H1 (cell line): ENCODE data around the gene SGCE. TPM values are rescaled to one million over a fixed set of nuclear protein-coding genes. Genes with fewer than 3 reads are reported as not detected.

Experiments
- CTCF ChIA-PET: fragments of 300-600 bp; sonication (Branson Sonifier 250); formaldehyde crosslinking; loops from one replicate; lab custom pipeline; 2021; ENCODE audit not compliant: partially characterized antibody; lab: Charles Lee
- POLR2A ChIA-PET: fragments of 300-600 bp; sonication (Branson Sonifier 250); formaldehyde crosslinking; loops from one replicate; lab custom pipeline; 2021; ENCODE audit warnings: inconsistent platforms; ENCODE audit not compliant: partially characterized antibody; lab: Charles Lee
- DNase-seq, 2 experiments: peaks; one replicate each; pipeline versions ENCODE4 v3.0.0 to v3.0.0-alpha.2; 2010 to 2022; ENCODE audit warnings: low spot score in 2 of 2, low read depth in 1 of 2, mixed read lengths in 1 of 2
- FAIRE-seq: peaks from 2 replicates; lab custom pipeline; 2011; peaks lifted over from hg19 to GRCh38; lab: Jason Lieb, UNC
- H2AFZ ChIP-seq: 2 replicates; pipeline ENCODE4 v1.8.1; 2012; ENCODE audit warnings: low read length, inconsistent platforms
- H2AK5ac ChIP-seq: 2 replicates; pipeline ENCODE4 v1.6.1; 2013; ENCODE audit warnings: low read depth, low read length
- H2BK120ac ChIP-seq: replicated peaks from 2 replicates; pipeline ENCODE3; 2013; ENCODE audit warnings: low read depth, low read length, inconsistent platforms
- H2BK12ac ChIP-seq: 2 replicates; pipeline ENCODE4 v1.6.1; 2013; ENCODE audit warnings: low read depth, low read length
- H2BK15ac ChIP-seq: 2 replicates; pipeline ENCODE4 v1.6.1; 2013; ENCODE audit warnings: low read length
- H2BK20ac ChIP-seq: 2 replicates; pipeline ENCODE4 v1.6.1; 2013; ENCODE audit warnings: low read length
- H2BK5ac ChIP-seq: 2 replicates; pipeline ENCODE4 v1.6.1; 2013; ENCODE audit warnings: low read depth, low read length
- H3K14ac ChIP-seq: 2 replicates; pipeline ENCODE4 v1.6.1; 2013; ENCODE audit warnings: inconsistent platforms; ENCODE audit not compliant: insufficient read length
- H3K18ac ChIP-seq: 2 replicates; pipeline ENCODE4 v1.6.1; 2013; ENCODE audit warnings: low read length; ENCODE audit errors: extremely low read depth
- H3K23ac ChIP-seq: 2 replicates; pipeline ENCODE4 v1.6.1; 2013; ENCODE audit warnings: inconsistent platforms; ENCODE audit not compliant: insufficient read length
- H3K23me2 ChIP-seq: 2 replicates; pipeline ENCODE4 v1.6.1; 2013; ENCODE audit warnings: low read depth, low read length
- H3K27ac ChIP-seq: 2 replicates; pipeline ENCODE4 v1.6.1; 2011; ENCODE audit warnings: low read depth, low read length, inconsistent platforms
- H3K27me3 ChIP-seq, 4 experiments: replicated peaks in 1 of 4; 1 replicate in 1 of 4; 2 replicates in 3 of 4; pipeline versions ENCODE4 v1.6.1 to v1.8.1; 2011 to 2013; ENCODE audit warnings: low read length in 3 of 4, mild to moderate bottlenecking in 3 of 4, inconsistent platforms in 2 of 4, mixed read lengths in 2 of 4, moderate library complexity in 1 of 4; ENCODE audit not compliant: control insufficient read depth in 3 of 4, insufficient read depth in 3 of 4; ENCODE audit errors: extremely low read depth in 1 of 4
- H3K36me3 ChIP-seq, 4 experiments: 2 replicates each; pipeline versions ENCODE4 v1.6.1 to v1.8.1; 2011 to 2013; ENCODE audit warnings: mild to moderate bottlenecking in 4 of 4, low read length in 3 of 4, moderate library complexity in 2 of 4, control low read depth in 1 of 4, inconsistent platforms in 1 of 4; ENCODE audit not compliant: insufficient read depth in 4 of 4, control insufficient read depth in 2 of 4
- H3K4ac ChIP-seq: replicated peaks from 2 replicates; pipeline ENCODE3; 2013; ENCODE audit warnings: low read length, low read depth, mixed read lengths, inconsistent platforms; ENCODE audit not compliant: insufficient read length
- H3K4me1 ChIP-seq, 4 experiments: replicated peaks in 1 of 4; 1 replicate in 1 of 4; 2 replicates in 3 of 4; pipeline versions ENCODE4 v1.6.1 to v1.8.1; 2011 to 2013; ENCODE audit warnings: low read length in 3 of 4, inconsistent platforms in 2 of 4, mixed read lengths in 1 of 4; ENCODE audit not compliant: insufficient read depth in 4 of 4, control insufficient read depth in 3 of 4
- H3K4me2 ChIP-seq, 2 experiments: 2 replicates each; pipeline versions ENCODE4 v1.6.1 to v1.8.1; 2011 to 2013; ENCODE audit warnings: low read depth in 2 of 2, low read length in 2 of 2, control low read depth in 1 of 2, inconsistent platforms in 1 of 2, mild to moderate bottlenecking in 1 of 2; ENCODE audit not compliant: insufficient read depth in 1 of 2
- H3K4me3 ChIP-seq, 4 experiments: fragments of 200-600, 300-600 bp in 1 of 4; sonication (generic), shearing (Covaris generic), sonication (Bioruptor Twin) in 1 of 4; 2 replicates each; pipeline versions ENCODE4 v1.5.1 to v1.8.1; 2011 to 2016; ENCODE audit warnings: low read length in 4 of 4, low read depth in 3 of 4, control low read depth in 2 of 4, inconsistent platforms in 2 of 4, mild to moderate bottlenecking in 2 of 4, mixed read lengths in 1 of 4, moderate library complexity in 1 of 4; ENCODE audit not compliant: insufficient read depth in 2 of 4; ENCODE audit errors: extremely low read depth in 1 of 4
- H3K56ac ChIP-seq: replicated peaks from 2 replicates; pipeline ENCODE3; 2013; ENCODE audit warnings: low read depth, mild to moderate bottlenecking, mixed read lengths, low read length, inconsistent platforms; ENCODE audit not compliant: insufficient read length
- H3K79me1 ChIP-seq: 2 replicates; pipeline ENCODE4 v1.6.1; 2013; ENCODE audit warnings: low read depth, low read length, control low read depth
- H3K79me2 ChIP-seq, 2 experiments: 2 replicates each; pipeline versions ENCODE4 v1.6.1 to v1.8.1; 2012 to 2013; ENCODE audit warnings: low read length in 2 of 2, mild to moderate bottlenecking in 2 of 2, inconsistent platforms in 1 of 2; ENCODE audit not compliant: insufficient read depth in 2 of 2, control insufficient read depth in 1 of 2
- H3K9ac ChIP-seq, 4 experiments: replicated peaks in 1 of 4; 1 replicate in 1 of 4; 2 replicates in 3 of 4; pipeline versions ENCODE4 v1.6.1 to v1.8.1; 2011 to 2013; ENCODE audit warnings: low read depth in 3 of 4, low read length in 3 of 4, control low read depth in 2 of 4, mild to moderate bottlenecking in 2 of 4, moderate library complexity in 2 of 4, inconsistent platforms in 1 of 4; ENCODE audit errors: extremely low read depth in 1 of 4
- H3K9me3 ChIP-seq, 2 experiments: 2 replicates each; pipeline versions ENCODE4 v1.6.1 to v1.8.1; 2012 to 2013; ENCODE audit warnings: mild to moderate bottlenecking in 2 of 2, moderate library complexity in 2 of 2, control low read depth in 1 of 2, inconsistent platforms in 1 of 2, low read depth in 1 of 2, low read length in 1 of 2, mixed read lengths in 1 of 2; ENCODE audit not compliant: insufficient read depth in 2 of 2
- H4K20me1 ChIP-seq, 2 experiments: replicated peaks in 1 of 2; 2 replicates each; pipeline versions ENCODE3 to v1.8.1; 2011 to 2013; ENCODE audit warnings: inconsistent platforms in 2 of 2, low read length in 2 of 2, mild to moderate bottlenecking in 1 of 2; ENCODE audit not compliant: insufficient read depth in 2 of 2, control insufficient read depth in 1 of 2
- H4K5ac ChIP-seq: 2 replicates; pipeline ENCODE4 v1.6.1; 2013; ENCODE audit warnings: low read length, low read depth, mixed read lengths, inconsistent platforms; ENCODE audit not compliant: insufficient read length
- H4K8ac ChIP-seq: 2 replicates; pipeline ENCODE4 v1.8.0; 2013; ENCODE audit warnings: mild to moderate bottlenecking, moderate library complexity, low read length, inconsistent platforms; ENCODE audit not compliant: insufficient read depth; ENCODE audit errors: extremely low read depth
- H4K91ac ChIP-seq: replicated peaks from 2 replicates; pipeline ENCODE3; 2013; ENCODE audit warnings: low read length, mixed read lengths, inconsistent platforms; ENCODE audit not compliant: insufficient read length
- SP1 ChIP-seq: IDR thresholded peaks from 2 replicates; pipeline ENCODE4 v1.6.1; 2011; ENCODE audit warnings: low read depth, low read length
- WGBS, 2 experiments: shearing (Covaris generic) in 1 of 2; methylation state at CpG; one replicate each; pipeline versions ENCODE4 v1.1.6 to v1.1.7; 2013 to 2015; ENCODE audit warnings: low lambda C conversion rate in 2 of 2, mixed read lengths in 2 of 2, inconsistent platforms in 1 of 2, low coverage in 1 of 2, missing lambda C conversion rate in 1 of 2; ENCODE audit not compliant: insufficient replicate concordance in 2 of 2, insufficient coverage in 1 of 2, insufficient read length in 1 of 2; ENCODE audit errors: extremely low coverage in 1 of 2, missing lambda C conversion rate in 1 of 2; 5-methylcytosine and 5-hydroxymethylcytosine counted together
- polyA plus RNA-seq, 7 experiments: library from polyadenylated mRNA; depleted of rRNA in 3 of 7; stranded (reverse) in 5 of 7; unstranded in 2 of 7; fragments of >200 nt in 5 of 7; fragments of 200-250 nt in 2 of 7; gene quantifications; 1 replicate in 5 of 7; 2 replicates in 1 of 7; 4 replicates in 1 of 7; pipeline versions ENCODE4 v1.2.1 to v1.2.3, GENCODE V29; 2011 to 2013; ENCODE audit warnings: missing spikeins in 2 of 7, mixed read lengths in 2 of 7
- total RNA-seq: library from RNA; stranded (reverse); fragmentation: NEBNext Ultra II Directional; extraction: Animal tissue kit (Norgen Biotek cat#: 25700); gene quantifications from 2 replicates; pipeline ENCODE4 v1.2.1, GENCODE V29; 2021

Gene SGCE
- total and polyA plus RNA-seq, 2 of the 8 experiments (the other 6 are each of a cell fraction or from before 2014, with no cell fraction given) = 12.8 to 25.0 TPM

DNA sequence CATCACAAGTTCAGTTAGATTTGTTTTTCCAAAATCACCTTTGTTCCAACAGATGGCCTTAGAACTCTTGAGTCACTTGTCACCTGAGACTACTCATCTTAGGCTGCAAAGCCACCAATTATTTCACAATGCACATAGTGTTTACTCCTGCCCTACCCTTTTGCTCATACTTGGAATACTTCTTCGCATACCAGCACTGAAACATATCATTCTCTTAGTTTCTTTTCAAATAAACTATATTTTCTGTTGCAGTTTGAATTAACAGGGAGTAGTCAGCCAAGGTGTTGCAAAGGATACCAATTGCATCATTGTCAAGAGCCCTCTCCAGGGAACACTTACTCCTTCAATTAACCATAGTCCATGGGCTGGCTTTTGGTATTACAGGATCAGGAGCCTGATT, 75.3 kb downstream of the SGCE start:
- Histone ChIP-seq H2BK120ac (no peak overlapping the region), H3K4ac (no peak overlapping the region), H3K4me2 (no peak overlapping the region), H2BK12ac (no peak overlapping the region), H3K27me3 (no peaks in the 10 kb centered on the region), H2AK5ac (no peak overlapping the region), H3K79me2 (no peaks in the 10 kb centered on the region), H3K18ac (no peak overlapping the region), H4K5ac (no peak overlapping the region), H3K9me3 (peaks cover 3% of the 10 kb centered on the region in 2 experiments; a peak in 1 of 4 replicates), H3K79me1 (no peaks in the 10 kb centered on the region), H2BK20ac (no peak overlapping the region), H3K14ac (no peak overlapping the region), H3K27ac (no peak overlapping the region), H3K9ac (no peak overlapping the region), H3K23ac (no peak overlapping the region), H3K23me2 (no peaks in the 10 kb centered on the region), H3K56ac (no peak overlapping the region), H2BK5ac (no peak overlapping the region), H3K4me1 (no peaks in the 10 kb centered on the region; a peak in 1 of 7 replicates), H2AFZ (no peak overlapping the region), H4K8ac (no peak overlapping the region), H4K91ac (no peak overlapping the region), H3K36me3 (no peaks in the 10 kb centered on the region), H2BK15ac (no peak overlapping the region), H3K4me3 (no peak overlapping the region), H4K20me1 (no peaks in the 10 kb centered on the region)
- CTCF ChIA-PET = interaction anchor here (1.0 kb wide), 1 partner anchor 14 kb away, joined by 3 read pairs; no protein-coding TSS in a partner anchor
- POLR2A ChIA-PET = no interaction called here
- WGBS, 2 experiments = 87% methylated on average over 1 of the region's 1 CpG; no CpG with 5 or more reads in 1 of the 2 experiments
- FAIRE-seq (no peak), DNase-seq (no peak)
- TF ChIP-seq SP1 = no peak
